NOMO-1 (cell line): Measurements from ENCODE around the gene R3HCC1L.

Experiments used
- DNase-seq, 2 experiments: peaks; one replicate each; lab custom pipeline; 2025; ENCODE audit not compliant: unreplicated experiment in 2 of 2; lab: John Stamatoyannopoulos, UW

The R3HCC1L gene

DNA sequence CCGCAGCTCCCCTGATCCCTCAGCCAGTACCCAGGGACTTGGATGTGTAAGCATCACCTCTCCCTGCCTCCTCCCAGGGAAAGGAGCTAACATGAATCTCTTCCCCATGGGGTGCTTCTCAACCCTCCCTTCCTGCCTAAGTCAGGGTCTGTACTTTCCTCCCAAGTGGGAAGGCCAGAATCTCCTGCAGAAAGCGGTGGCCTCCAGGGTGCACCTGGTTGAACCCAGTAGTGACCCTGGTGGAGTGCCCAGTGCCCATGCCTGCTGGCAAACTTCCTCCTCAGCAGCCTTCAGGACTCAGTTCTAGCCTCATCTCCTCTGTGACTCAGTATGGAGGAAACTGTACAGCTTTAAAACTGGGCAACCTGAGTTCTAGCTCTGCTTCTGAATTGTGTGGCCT is 136.3 kb downstream of the R3HCC1L start:
- no peak for DNase-seq

- no peak for DNase-seq
Observed at GRCh38 chr10:98272245-98272644, 137.8 kb downstream of the R3HCC1L start.

- DNase-seq = no peak
Observed at GRCh38 chr10:98272656-98273055, 138.2 kb downstream of the R3HCC1L start.

DNA sequence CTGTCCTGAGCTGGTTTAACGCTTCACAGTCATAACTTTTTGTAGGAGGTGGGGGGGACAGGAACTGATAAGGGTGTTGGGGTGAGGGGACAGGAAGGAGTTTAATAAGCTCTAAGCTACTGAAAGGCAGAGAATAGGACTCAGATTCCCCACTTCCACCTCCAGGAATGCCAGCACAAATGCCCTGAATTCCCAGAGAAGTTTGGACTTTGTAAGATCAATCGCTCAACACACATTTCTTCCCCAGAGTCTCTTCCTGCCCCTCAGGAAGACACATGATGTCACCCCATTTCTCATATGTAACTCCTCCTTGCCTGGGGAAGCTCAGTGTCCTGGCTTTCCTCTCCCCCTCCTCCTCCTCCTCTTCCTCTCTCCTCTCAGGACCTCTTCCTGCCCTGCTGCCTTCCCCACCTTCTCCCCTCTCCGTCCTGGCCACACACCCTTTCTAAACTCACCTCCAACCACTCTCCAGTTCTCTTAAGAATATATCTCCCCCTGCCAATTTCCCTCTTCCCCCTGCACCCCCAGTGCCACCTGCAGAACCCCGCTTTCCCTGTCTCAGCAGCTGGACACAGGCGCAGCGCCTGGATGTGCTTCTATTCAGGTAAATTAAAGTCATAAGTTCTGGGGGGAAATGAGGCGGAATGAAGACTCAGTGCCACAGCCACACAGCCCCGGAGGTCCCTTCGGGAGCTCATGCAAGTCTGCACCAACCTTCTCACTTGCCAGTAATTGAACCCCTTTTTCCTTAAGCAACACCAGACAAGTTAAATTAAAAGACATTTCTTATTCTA is 138.8 kb downstream of the R3HCC1L start:
- no peak for DNase-seq

DNA sequence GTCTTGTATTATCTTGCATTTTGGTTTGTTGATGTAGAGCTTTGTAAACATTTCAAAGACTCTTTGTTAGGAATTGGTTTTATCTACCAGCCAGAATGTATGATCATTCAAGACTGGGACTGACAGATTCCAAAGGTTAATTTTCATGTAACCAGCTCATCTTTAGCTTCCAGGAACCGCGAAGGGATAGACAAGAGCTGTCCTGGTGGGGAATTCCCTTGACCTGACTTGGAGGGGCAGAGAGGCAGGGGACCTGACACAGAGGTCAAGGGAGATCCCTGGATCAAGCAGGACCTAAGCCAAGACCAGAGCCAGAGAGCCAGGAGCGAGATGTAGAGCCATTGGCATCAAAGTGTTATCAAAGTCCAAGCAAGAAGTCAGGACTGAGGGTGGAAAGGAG is 140.1 kb downstream of the R3HCC1L start:
- no peak for DNase-seq

GRCh38 chr10:98276311-98276710 is 141.9 kb downstream of the R3HCC1L start:
- DNase-seq = no peak

DNA sequence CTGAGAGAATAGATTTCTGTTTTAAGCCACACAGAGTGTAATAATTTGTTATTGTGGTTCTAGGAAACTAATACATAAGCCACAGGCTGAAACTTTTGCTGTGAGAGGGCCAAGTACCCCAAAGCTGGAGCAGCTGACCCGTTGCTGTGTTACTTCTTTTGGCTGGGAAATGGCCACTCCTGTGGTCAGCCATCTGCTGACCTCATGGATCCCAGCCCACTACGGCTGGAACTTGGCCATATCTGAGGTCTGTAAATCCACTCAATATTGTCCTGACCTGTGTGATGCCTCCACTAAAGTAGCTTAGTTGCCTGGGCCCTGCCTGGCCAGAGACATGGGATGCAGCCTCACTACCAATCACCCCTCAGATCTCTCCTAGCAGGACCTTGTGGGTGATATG is 151.0 kb downstream of the R3HCC1L start:
- DNase-seq = no peak

DNA sequence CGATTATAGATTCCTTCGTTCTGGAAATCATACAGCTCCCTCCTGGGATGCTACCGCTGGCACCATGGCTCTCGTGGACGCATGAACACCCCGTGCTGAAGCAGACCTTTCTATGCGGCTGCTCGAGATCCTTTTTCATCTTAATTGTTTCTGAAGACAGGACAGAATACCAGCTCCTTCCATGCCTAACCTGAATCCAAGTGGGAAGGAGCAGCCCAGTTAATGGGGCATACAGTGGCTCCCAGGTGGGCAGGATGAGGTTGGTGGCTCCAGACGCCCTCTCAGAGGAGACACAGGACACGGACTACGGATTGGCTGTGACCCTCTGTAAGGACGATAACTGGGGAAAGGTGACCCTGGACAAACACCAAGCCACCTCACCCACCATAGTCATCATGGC is 152.0 kb downstream of the R3HCC1L start:
- DNase-seq = no peak

DNA sequence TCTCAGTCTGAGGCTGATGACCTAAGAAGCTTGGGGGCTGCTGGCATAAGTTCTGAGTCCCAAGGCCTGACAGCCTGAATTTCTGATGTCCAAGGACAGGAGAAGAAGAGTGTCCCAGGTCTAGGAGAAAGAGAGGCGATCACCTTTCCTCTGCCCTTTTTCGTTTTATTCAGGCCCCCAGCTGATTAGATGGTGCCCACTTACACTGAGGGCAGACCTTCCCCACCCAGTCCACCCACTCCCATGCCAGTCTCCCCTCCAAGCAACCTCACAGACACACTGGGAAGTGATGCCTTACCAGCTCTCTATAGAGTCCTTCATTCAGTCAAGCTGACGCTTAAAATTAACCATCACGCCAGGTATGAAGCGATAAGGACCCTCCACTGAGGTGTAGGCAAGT is 152.9 kb downstream of the R3HCC1L start:
- no peak for DNase-seq

DNA sequence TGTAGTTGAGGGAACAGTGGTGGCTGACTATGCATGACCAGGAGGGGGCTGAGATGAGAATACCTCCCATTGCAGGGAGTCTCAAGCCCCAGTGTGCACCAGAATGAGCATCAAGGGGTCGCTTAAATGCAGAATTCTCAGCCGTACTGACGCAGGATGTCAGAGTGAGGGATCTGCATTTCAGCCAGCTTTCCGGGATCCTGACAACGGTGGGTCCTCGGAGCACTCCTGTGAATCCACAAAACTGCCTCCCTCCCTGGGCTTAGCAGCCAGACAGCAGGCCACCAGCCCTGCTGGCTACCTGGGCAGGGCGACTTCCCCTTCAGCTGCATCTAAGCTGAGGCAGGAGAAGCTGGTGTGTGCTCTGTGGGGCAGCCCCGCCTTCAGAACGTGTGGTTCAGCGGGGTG is 155.3 kb downstream of the R3HCC1L start:
- no peak for DNase-seq

DNA sequence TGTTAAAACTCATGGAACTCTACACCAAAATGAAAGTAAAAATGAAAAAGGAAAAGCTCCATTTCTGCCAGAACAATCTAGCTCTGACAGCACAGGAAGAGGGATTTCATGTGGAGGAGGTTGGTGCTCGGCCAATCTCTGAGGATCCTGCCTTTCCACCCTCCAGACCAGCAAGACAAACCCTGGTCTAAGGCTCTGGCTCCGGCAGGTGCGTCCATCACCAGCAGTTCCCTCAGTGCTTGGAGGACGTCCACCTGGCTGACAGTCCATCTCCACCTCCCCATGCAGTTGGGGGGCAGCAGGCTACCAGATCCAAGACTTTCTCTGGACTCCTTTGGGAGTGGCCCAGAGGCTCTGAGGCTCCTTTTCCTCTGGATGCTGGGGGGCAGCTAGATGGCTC is 158.5 kb downstream of the R3HCC1L start:
- no peak for DNase-seq

DNA sequence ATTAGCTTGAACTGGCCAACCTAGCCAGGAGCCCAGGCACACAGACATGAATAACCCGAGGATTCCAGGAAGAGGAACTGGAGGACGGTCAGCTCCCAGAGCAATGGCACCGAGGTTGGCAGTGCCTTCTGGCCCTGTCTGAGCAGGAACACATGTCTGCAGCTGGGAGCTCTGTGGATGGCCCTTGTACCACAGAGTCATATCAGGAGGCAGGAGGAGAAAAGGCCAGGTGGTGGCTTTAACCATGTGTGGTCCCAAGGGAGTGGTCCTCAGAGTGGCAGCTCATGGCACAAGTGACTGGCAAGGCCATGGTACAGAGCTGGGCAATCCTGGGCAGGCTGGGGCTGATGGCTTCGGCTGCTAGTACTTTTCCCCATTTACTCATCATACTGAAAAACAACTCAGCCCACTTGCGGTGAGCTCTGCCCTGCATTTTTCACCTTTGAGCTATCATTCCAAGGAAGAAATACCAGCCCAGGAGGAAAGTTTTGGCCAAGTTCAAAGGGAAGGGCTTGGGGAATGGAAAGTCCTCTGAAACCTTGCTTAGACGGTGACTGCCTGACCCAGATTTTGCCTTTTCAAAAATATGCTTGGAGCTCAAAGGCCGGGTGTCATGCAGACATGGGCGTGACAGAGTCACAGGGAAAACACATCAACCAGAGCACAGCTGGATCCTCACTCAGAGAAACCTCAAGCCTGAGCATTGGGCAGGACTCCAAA is 159.3 kb downstream of the R3HCC1L start:
- DNase-seq = no peak

DNA sequence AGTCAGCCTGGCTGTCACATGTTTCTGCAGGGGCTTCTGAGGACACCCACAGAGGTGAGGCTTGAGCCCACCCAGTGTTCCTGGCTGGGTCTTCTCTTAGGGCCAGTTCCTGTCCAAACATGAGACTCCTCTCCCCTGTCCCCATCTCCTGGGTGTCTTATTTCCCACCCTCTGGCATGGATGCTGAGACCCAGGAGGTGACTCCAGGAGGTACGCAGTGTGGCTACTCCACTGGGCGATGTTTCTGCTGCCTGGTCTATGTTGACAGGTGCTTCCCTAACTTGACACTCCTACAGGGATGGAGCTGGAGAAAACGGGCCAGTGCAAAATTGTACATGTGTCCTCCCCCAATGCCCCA is 159.8 kb downstream of the R3HCC1L start:
- DNase-seq = no peak
